GM18873 (cell line): ENCODE data around the gene POLDIP2.

ENCODE experiments used
- ATAC-seq: cut with Tn5 transposase; IDR thresholded peaks from one replicate; pipeline ENCODE4 v1.9.1; 2021; ENCODE audit warnings: mild to moderate bottlenecking, moderate library complexity, moderate number of reproducible peaks; ENCODE audit not compliant: unreplicated experiment, low FRiP score

The POLDIP2 gene

DNA sequence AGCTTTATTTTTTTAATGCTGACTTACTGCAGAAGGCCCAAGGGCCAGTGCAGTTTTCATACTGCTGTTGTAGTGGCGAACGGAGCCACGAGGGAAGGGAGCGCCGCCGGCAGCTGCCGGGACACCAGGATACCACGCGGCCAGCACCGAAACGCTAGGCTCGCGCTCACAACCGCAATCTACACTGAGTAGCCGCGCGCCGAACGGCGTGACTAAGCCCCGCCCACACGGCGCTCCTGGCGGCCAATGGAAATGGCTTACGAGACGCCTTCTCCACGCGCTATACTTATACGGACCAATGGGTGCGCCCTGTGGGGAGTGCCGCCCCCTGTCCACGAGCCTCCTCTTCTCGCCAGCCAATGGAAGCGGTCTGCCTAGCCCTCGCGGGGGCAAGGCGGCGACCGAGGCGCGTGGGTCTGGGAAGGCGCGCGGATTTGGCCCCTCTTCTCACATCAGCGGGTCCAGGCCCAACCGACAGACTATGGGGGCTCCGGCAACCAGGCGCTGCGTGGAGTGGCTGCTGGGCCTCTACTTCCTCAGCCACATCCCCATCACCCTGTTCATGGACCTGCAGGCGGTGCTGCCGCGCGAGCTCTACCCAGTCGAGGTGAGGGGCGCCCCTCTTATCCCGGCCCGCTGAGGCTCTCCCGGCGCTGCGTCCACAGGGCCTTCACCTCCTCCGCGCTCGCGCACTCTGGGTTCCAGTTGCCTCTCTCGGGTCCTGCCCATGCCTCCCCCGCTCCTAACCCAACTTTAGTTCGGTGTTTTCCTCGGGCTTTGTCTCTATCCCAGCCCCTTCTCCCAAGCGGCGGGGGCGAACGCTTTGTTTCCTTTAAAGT lies 38.3 kb downstream of the POLDIP2 start, which contains the start of gene TMEM97:
TSS of gene TMEM97 (plus strand) at position 442 of the 839 bp plus-strand sequence. CDS start at position 482, 40 bp downstream.
- peak; percentile 90 for ATAC-seq

- no peak for ATAC-seq
Observed at GRCh38 chr17:28317966-28318758, 39.2 kb downstream of the POLDIP2 start.

- no peak for ATAC-seq
Observed at GRCh38 chr17:28317099-28317965, 40.0 kb downstream of the POLDIP2 start.

DNA sequence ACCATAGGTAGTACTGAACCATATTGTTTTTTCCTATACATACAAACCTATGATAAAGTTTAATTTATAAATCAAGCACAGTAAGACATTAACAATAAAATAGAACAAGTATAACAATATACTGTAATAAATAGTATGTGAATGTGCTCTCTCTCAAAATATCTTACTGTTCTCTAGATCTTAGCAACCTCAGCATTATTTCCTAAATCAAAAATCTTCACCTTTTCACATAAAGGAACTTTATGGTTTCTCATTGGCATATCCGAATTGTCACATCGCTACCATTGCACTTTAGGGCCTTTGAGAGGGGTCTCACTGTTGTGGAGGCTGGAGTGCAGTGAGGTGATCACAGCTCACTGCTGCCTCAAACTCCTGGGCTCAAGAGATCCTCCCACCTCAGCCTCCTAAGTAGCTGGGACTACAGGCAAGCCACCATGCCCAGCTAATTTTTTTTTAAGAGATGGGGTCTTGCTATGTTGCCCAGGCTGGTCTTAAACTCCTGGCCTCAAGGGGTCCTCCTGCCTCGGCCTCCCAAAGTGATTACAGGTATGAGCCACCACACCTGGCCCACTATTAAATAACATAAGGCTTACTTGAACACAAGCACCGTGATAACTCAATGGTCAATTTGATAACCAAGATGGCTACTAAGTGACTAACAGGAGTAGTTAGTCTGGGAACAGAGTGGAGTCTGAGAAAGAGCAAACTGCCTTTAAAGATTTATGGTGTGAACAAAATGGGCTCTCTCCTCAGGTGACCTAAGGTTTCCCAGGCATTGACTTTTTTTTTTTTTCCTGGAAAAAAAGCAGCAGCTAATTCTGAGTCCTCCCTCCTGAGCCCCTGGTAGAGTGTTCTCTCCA lies 41.3 kb downstream of the POLDIP2 start:
- ATAC-seq = no peak

- ATAC-seq = no peak
Observed at GRCh38 chr17:28313841-28314240, 43.5 kb downstream of the POLDIP2 start.

DNA sequence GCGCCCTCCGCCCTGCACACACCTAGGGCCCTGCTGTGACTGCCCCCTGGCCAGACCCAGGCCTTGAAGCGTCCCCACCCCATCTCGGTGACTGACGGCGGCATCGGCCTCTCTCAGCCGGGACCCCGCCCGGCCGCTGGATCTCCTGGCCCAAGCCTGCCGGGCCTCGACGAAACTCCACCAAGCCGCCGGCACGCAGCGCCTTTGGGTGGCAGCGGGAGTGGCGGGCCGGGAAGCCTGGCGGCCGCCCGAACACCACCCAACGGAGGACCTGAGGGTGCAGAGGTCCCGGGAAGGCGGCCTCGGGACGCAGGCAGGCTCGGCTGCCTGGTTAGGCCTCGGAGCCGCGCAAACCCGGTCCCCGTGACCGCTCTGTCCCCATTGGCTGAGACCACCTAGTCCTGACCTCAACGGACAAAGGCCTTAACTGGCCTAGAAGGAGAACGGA lies 50.3 kb downstream of the POLDIP2 start:
- ATAC-seq = no peak

DNA sequence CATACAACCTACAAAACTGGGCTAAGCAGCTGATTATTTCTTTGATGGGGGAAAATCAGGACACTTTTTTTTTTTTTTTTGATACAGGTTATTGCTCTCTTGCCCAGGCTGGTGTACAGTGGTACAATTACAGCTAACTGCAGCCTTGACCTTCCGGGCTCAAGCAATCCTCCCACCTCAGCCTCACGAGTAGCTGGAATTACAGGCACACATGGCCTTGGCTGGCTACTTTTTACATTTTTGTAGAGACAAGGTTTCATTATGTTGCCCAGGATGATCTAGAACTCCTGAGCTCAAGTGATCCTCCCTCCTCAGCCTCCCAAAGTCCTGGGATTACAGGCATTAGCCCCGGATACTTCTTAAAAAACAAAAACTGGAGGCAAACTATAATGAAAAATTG lies 58.9 kb downstream of the POLDIP2 start:
- no peak for ATAC-seq
